ENCODE results near the gene GALNT10. TPM values are rescaled to one million over a fixed set of nuclear protein-coding genes. Genes with fewer than 3 reads are reported as not detected.
"Not testable (repeated sequence)": the region's sequence is repeated elsewhere in the genome, so short reads cannot be mapped to it uniquely, and the experiment has no call there.

GALNT10 gene
- total RNA-seq, 1 donor: 46.5 TPM

GRCh38 chr5:154355129-154355611 lies 164.6 kb downstream of the GALNT10 start:
- H3K4me3 ChIP-seq (ENCODE audit: low read depth, low read length): no peak overlapping the region
- TF ChIP-seq, protein P1, sequence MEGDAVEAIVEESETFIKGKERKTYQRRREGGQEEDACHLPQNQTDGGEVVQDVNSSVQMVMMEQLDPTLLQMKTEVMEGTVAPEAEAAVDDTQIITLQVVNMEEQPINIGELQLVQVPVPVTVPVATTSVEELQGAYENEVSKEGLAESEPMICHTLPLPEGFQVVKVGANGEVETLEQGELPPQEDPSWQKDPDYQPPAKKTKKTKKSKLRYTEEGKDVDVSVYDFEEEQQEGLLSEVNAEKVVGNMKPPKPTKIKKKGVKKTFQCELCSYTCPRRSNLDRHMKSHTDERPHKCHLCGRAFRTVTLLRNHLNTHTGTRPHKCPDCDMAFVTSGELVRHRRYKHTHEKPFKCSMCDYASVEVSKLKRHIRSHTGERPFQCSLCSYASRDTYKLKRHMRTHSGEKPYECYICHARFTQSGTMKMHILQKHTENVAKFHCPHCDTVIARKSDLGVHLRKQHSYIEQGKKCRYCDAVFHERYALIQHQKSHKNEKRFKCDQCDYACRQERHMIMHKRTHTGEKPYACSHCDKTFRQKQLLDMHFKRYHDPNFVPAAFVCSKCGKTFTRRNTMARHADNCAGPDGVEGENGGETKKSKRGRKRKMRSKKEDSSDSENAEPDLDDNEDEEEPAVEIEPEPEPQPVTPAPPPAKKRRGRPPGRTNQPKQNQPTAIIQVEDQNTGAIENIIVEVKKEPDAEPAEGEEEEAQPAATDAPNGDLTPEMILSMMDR (IDR thresholded peaks at IDR 0.05; ENCODE audit: insufficient read depth, low read length): no peak
- peak; percentile 47 for DNase-seq (ENCODE audit: low read depth)

DNA sequence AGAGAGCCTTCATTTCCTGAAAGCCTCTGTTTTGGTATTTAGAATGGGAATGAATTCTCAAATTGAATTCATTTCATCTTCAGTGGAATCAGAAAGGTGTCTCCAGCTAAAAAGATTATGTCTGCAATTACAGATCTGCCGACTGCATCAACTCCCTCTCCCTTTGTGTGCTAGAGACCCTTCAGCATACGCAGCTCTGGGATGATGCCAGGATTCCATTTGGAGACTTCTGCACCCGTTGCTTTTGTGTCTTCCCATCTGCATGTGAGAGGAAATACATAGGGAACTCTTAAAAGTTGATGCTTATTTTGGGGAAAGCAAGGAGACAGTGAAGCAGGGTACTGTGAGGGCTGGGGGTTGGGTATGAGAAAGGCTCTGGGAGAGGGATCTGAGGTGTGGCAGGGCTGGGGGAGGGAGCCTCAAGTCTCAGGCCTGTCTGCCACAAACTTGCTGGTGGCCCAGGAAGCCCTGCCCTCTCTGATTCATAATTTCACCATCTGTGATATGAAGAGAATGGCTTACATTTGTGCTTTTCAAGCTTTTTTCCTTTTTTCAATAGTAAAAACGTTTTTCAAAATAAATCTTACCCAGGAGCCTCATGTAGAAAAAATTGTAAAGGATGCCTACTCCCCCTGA lies 165.6 kb downstream of the GALNT10 start:
- DNase-seq (ENCODE audit: low read depth): peak; percentile 59
- no peak overlapping the region for H3K4me3 ChIP-seq (ENCODE audit: low read depth, low read length)
- TF ChIP-seq, protein P1 (IDR thresholded peaks at IDR 0.05; ENCODE audit: insufficient read depth, low read length): no peak

DNA sequence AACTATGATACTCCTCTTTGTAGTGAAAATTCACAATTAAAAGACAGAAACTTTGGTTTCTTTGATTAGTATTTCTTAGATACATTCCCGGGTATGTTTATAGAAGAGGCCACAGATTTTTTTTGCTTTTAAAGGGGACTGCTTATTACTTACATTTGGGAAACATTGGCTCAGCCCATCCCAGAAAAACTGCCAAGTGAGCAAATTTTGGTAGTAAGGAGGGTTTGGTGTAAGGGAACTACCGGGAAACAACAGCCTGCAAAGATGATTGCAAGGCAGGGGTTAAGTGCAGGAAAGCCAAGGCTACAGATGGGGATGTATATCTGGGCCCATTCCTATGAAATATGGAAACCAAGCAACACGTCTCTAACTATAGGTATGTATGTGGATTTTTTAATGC lies 166.4 kb downstream of the GALNT10 start:
- no peak for DNase-seq (ENCODE audit: low read depth)
- TF ChIP-seq, protein P1 (IDR thresholded peaks at IDR 0.05; ENCODE audit: insufficient read depth, low read length): no peak
- H3K4me3 ChIP-seq (ENCODE audit: low read depth, low read length): no peak overlapping the region

GRCh38 chr5:154358516-154359220 lies 168.1 kb downstream of the GALNT10 start:
- TF ChIP-seq, protein P1 (IDR thresholded peaks at IDR 0.05; ENCODE audit: insufficient read depth, low read length): no peak
- no peak overlapping the region for H3K4me3 ChIP-seq (ENCODE audit: low read depth, low read length)
- peak; percentile 47 for DNase-seq (ENCODE audit: low read depth)

GRCh38 chr5:154359221-154359573 lies 168.7 kb downstream of the GALNT10 start:
- no peak for DNase-seq (ENCODE audit: low read depth)
- H3K4me3 ChIP-seq (ENCODE audit: low read depth, low read length): no peak overlapping the region

DNA sequence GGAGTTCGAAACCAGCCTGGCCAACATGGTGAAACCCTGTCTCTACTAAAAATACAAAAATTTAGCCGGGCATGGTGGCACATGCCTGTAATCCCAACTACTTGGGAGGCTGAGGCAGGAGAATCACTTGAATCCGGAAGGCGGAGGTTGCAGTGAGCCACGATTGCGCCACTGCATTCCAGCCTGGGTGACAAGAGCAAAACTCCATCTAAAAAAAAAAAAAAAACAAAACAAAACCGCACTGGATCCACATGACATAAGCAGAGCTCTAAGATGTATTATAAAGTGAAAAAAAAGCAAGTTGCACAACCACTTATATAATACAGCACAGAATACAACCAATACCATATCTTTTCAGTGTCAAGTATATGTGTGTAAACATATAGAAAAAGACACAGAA lies 169.7 kb downstream of the GALNT10 start:
- DNase-seq (ENCODE audit: low read depth): peak; percentile 40
- not testable (repeated sequence) for H3K4me3 ChIP-seq (ENCODE audit: low read depth, low read length)

More at GRCh38 chr5:154359221-154359573, 168.7 kb downstream of the GALNT10 start:
- TF ChIP-seq, protein P1 (IDR thresholded peaks at IDR 0.05; ENCODE audit: insufficient read depth, low read length): no peak

- no peak overlapping the region for H3K4me3 ChIP-seq (ENCODE audit: low read depth, low read length)
- TF ChIP-seq, protein P1 (IDR thresholded peaks at IDR 0.05; ENCODE audit: insufficient read depth, low read length): no peak
- DNase-seq (ENCODE audit: low read depth): no peak
These were observed 172.9 kb downstream of the GALNT10 start for GRCh38 chr5:154363411-154363810.

Data from fibroblast of the aortic adventitia (primary cell).